Hippocampal formation (tissue), 2 donors: Measurements from ENCODE around the gene CCDC178.
A peak's percentile ranks its signal among the peaks of the same experiment; 100 is the strongest.
"Not testable (repeated sequence)": the region's sequence is repeated elsewhere in the genome, so short reads cannot be mapped to it uniquely, and the experiment has no call there.

Source experiments
- DNase-seq, 2 donors: peaks; one replicate each; lab custom pipeline; 2025; lab: John Stamatoyannopoulos, UW

CCDC178 gene

DNA sequence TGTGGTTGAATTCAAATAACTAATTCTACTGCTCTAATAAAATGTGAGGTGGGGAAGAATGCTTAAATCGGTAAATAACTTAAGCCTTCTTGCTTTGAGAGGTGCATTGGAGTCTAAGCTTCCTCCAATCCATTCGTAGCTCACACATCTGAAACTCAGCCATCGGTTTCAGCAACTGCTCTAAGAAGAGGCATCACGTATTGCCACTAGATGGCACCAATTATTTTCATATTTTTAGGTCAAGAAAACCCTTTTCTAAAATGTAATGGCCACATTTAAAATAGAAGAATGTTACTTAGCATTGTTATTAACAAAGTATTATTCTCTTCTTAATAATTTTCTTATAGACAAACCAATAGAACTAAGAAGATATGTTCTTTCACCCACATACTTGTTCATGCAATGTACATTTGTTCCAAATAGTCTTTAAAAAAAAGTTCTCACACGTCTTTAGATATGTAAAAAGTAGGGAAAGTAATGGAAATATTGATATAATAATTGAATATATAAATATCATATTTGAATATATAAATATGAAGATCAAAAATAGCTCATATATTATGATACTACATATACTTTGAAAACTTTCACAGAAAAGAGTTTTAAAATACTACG lies 229.8 kb downstream of the CCDC178 start:
- peak in 1 of 2 donors; percentile 9 for DNase-seq

DNA sequence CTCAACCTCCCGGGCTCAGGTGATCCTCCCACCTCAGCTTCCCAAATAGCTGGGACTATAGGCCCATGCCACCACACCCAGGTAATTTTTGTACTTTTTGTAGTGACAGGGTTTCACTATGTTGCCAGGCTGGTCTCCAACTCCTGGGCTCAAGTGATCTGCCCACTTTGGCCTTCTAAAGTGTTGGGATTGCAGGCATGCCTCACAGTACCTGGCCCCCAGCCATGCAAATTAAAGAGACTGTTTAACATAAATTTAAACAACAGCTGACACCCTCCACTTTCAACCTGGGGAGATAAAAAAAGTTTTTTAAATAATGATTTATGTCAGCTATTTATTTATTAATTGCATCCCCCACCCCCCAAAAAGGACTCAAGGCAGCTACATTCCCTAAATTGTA lies 234.7 kb downstream of the CCDC178 start:
- no peak for DNase-seq

DNA sequence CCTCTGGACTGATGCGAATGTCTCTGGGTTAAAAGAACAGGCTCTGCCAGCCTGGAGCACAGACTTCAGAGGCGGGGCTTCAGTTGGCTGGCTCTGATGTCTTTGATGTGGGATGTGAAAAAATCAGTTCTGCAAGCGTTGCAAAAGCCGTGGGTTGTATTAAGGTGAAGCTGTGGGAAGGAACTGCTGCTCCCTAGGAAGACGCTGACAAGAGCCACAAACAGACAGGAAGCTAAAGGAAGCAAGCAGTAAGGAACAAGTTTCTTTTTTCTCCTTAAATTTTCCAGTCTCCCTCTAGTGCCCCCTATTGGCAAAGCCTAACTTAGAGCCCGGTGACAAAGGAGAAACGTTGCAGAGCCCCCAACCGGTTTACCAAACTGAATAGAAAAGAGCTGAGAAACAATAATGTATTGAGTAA lies 239.0 kb downstream of the CCDC178 start:
- peak in 1 of 2 donors; percentile 27 for DNase-seq

DNA sequence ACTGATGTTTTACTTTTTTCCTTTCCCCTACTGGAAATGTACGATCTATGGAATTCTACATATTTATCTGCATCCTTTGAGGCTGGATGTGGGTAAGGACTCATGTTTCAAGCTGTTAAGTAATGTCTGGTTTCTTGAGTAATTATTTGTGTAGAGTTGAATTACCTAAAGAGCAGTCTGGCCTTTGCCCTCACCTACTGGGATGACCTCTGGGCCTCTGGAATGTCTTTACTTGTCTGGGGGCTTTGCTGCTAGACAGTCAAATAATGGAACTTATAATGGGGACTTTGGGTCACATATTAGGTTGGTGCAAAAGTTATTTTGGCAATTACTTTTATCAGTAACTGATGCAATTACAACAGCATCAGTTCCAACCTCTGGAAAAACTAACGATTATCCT lies 244.7 kb downstream of the CCDC178 start:
- no peak for DNase-seq

DNA sequence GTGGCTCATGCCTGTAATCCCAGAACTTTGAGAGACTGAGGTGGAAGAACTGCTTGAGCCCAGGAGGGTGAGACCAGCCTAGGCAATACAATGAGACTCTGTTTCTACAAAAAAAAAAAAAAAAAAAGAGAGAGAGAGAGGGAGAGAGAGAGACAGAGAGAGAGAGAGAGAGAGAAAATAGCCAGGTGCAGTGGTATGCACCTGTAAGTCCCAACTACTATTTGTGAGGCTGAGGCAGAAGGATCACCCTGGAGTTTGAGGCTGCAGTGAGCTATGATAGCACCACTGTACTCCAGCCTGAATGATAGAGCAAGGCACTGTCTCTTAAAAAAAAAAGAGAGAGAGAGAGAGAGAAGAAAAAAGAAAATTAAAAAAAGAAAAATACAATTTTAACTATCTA lies 245.7 kb downstream of the CCDC178 start:
- DNase-seq: no peak

DNA sequence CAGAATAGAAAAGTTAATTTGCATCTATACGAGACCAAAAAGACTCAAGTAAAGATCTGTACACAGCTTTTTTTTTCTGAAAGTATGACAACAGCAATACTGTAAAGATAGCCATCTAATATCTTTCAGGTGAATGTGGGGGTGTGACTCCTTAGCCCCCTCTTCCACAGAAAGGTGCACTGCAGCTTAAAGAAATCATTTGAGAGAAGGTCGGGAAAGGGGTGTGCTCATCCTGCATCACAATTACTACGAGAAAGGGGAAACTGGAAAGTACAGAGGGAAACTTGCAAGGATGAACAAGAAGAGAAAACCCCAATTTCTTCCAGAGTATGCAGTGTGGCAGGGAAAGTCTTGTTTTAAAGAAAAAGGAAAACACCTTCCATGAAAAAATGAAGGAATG lies 255.6 kb downstream of the CCDC178 start:
- no peak for DNase-seq

DNA sequence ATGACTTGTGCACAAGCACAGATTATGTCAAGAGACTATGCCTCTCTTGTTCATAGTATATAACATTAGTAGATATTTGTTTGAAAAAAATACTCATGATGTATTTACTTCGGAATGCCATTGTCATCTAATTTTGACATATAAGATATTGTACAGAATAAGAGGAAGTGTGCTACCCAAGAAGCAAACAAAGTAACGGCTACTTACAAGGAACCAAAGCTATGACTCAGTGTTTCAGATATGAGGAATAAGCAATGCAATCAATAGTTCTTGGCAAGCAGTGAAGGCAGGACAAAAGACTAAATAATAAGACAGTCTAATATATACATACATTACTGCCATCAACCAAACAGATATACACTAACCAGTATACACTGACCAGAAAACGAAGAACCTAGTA lies 256.3 kb downstream of the CCDC178 start:
- DNase-seq: no peak

DNA sequence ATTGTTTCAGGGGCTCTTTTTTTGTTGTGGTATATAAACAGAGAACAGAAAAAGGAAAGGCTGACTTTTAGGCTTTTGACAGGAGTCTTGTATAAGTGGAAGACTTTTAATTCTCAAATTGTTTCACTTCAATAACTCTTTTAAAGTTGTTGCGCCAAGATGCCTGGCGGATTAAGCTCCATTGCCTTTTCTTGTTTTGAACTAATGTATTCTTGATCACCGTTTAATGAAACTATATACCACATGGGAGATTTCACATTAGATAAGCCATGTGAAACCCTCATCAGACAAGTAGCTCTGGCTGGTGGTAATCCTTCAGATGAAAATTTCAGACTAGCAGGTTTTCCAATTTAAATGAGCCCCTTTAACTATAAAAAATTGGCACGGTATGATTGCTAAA lies 257.4 kb downstream of the CCDC178 start:
- no peak for DNase-seq

DNA sequence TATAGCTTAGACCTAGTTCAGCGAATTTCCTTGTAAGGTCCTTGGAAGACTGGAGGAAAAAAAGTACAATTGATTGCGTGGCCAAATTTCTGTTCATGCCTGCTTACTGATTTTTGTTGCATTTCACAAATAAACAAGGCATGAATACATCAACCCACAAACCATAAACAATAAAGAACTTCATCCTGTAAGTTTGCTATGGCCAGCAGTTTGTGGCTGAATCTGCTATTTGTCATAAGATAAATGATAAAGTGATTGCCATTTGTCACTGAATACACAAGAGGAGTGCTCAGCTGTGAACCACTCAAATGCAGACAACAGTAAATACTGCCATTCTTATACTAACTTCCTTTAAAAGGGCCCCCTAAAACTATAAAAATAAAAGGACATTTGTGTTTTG lies 259.5 kb downstream of the CCDC178 start:
- DNase-seq: no peak

DNA sequence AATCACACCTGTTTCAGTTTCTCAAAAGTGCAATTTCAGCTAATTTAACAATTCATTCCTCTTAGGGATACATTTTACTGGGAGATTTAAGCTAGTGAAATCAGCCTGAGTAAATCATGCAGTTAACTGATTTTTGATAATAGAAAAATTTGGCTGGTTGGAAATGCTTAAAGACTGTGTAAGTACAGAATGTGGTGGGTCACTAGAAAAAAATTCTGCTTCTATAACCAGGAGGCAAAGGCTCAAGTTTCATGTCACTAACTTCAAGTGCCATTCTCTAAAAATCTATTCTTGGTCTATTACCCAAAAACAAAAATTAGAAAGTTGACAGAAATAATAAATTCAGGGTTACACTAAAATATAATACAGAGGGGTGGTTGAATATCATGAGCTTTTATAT lies 271.3 kb downstream of the CCDC178 start:
- no peak for DNase-seq

DNA sequence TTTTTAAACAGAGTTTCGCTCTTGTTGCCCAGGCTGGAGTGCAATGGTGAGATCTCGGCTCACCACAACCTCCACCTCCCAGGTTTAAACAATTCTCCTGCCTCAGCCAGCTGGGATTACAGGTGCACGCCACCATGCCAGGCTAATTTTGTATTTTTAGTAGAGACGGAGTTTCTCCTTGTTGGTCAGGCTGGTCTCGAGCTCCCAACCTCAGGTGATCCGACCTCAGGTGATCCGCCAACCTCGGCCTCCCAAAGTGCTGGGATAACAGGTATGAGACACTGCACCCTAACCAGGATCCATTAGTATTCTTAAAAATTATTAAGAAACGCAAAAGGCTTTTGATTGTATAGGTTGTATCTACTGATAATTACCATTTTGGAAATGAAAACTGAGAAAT lies 276.4 kb downstream of the CCDC178 start:
- DNase-seq: not testable (repeated sequence)

DNA sequence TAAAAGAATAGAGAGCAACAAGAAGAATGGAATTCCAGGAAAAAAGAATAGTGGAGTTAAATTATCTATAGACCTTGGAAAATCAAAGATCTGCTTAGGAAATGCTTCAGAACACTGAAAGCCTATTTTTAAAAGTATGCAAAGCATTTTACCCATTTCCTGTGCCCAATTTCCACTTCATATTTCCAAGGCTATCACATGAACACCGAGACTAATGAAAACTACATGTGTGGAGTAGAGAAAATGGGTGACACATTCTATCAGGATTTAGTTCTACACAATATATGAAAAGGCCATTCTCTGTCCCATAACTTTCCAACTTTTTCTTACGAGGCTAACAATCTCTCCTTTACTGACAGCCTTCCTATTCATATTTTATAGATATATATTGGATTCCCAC lies 279.4 kb downstream of the CCDC178 start:
- no peak for DNase-seq

DNA sequence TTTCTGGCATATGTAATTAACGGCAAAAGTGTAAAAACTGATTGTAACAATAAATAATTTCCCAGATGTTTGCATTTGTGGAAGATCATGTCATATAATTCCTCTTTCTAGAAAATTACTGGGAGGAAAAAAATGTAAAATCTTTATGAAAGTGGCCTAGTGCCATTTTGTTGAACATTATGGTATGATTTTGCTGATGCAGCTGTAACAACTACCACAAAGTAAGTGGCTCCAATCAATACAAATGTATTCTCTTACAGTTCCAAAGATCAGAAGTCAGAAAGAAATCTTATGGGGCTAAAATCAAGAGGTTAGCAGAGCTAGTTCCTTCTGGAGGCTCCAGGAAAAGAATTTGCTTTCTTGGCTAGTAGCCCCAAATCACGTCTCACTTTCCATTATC lies 281.4 kb downstream of the CCDC178 start:
- DNase-seq: no peak

DNA sequence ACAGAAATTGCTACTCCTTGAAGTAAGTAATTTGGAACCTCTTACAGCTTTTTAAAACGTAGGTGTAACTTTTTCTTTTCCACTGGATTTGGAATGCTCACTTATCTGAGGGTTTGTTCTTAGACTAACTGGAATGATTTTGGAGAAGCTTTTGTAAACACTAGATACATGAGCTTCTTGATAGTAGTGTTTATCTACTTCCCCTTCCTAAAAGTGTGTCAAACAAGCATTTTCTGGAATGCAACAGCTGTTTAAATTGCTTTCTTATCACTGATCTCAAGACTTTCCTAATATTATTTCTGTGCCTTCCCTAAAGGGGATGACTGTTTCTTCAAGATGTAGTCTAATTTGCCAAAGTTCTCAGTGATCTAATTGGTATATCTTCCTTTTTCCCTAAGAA lies 282.6 kb downstream of the CCDC178 start:
- DNase-seq: no peak

DNA sequence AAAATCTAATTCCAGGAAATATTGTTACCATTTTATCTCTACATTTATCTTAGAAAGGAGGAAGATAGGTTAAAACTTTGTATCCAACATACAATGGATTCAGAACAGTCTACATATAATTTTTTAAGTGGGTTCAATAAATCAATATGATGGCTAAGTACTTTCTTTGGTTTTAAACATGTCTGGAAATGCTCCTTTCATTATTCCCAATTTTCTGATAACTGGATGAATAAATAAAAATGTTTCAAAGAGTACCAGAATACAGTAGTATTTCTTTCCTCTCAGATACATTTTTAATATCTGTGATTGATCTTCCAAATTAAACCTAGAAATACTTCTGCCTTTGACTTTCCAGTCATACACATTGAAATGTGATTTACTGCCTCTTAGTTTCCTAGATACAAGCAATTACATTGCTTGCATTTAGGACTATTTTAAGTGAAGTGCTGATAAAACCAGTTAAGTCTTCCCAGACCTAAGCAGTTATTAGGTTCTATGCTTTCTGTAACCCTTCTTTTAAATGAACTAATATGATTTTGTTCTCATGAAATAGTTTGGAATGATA lies 283.5 kb downstream of the CCDC178 start:
- no peak for DNase-seq

DNA sequence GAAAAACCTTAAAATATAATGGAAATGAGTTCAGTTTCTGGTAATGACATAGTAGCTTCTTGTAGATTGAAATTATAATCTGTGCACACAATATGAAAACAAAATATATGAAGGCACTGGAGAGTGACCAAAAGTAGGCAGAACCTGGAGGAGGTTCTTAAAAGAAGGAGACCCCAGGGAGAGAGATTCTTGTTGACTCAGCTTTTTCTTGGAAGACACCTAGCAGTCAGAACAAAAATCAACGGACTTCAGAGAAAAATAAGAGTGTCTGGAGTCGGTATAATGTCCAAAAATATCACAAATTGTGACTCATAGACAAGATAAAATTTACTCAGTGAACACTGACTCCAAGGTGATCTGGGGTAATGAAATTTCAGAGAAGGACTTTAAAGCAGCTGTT lies 286.5 kb downstream of the CCDC178 start:
- DNase-seq: no peak

DNA sequence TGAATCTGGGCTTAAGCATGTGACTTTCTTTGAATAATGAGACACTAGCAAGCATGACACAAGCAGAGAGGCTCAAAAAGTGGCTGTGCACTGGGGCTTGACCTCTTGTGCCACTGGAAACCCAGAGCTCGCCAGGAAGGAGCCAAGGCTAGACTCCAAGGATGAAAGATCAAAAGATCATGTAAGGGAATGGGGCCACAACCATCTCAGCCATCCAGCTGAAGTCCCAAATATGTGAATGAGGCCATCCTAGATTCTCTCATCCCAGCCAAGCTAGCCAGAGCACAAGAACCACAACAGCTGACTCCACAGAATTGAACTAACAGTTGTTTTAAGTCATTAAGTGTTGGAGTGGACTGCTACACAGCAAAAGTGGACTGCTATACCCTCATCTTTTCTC lies 288.1 kb downstream of the CCDC178 start:
- no peak for DNase-seq

DNA sequence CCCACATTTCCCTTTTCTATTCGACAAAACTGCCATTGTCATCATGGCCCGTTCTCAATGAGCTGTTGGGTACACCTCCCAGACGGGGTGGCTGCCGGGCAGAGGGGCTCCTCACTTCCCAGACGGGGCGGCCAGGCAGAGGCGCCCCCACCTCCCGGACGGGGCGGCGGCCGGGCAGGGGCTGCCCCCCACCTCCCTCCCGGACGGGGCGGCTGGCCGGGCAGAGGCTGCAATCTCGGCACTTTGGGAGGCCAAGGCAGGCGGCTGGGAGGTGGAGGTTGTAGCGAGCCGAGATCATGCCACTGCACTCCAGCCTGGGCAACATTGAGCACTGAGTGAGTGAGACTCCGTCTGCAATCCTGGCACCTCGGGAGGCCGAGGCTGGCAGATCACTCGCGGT lies 292.7 kb downstream of the CCDC178 start:
- DNase-seq: not testable (repeated sequence)

DNA sequence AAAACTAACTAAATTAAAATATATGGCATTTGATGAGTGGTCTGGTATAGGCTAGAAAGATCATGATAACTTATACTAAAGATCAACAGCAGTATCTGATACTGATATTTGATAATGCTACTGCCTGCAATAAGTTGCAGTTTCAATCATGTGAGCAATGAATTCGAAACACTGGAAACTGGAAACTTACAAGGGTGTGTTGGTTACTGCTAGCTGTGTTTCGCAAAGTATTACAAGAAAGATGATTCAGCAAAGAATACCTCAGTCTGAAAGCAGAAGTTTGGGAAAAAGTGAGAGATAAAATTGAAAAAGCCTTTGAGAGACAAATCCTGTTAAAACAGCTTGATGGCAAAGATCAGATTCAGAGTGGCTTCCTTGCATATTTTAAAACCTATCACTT lies 294.5 kb downstream of the CCDC178 start:
- no peak for DNase-seq

DNA sequence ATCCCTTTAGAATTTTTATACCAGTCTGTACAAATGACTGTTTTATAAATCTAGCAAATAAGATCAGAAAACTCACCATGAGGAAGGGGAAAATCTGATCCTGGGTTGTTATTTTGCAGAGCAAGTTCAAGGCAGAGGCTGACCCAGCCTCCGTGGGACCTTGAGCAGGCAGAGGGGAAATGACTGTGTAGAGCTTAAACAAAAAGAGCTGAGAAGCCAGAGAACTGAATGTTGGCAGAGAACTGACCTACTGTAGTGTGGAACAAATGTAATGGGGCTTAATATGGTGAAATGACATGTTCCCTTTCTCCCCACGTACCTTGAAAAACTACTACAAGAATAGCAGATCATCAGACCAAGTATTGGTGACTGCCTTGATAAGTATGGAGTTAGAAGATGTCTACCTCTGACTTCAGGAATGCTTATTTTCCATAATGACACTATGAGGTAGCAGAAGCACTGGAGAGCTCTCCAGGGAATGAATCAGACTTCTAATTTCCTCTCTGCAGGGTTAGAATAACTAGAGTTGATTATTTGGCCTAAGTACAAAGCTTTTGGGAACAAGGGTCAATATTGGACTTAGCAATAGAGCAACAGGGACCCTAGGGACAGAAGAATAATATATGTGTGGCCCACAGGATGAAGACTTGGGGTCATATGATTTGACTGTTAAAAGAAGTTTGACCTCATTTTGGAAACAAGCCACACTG lies 304.4 kb downstream of the CCDC178 start:
- no peak for DNase-seq

DNA sequence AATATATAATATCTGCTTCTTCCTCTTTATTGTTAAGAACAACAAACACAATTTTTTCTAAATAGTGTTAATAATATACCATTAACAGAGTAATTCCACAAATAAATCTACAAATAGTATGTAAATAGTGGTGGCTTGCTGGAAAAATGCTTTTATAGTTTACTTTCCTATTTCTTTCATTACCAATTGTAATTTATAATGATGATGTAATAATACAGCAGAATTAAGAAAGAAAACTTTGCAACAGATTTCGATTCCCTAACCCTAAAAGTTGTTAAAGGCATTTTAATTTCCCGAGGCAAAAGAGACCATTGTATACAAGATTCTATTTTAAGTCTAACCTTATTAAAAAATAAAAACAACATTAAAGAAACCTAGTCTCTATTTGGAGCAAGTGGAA lies 307.9 kb downstream of the CCDC178 start:
- DNase-seq: no peak

DNA sequence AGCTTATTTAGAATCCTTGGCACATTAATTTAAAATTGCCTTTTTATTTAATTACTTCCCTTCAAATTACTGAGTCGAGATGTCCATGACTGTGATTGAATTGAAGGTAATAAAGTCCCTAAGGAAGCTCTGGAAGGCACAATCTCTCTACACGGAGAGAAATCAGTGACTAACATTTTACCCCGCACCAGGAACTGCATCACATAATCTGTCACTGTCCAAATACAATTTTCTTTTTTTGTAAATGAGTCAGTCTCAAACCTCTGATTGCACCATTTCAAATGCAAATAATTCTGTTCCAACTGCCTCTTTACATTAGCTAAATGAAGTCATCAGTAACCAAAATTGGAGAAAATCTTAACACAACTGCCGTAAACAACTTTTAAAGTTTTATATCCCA lies 311.9 kb downstream of the CCDC178 start:
- DNase-seq: no peak

DNA sequence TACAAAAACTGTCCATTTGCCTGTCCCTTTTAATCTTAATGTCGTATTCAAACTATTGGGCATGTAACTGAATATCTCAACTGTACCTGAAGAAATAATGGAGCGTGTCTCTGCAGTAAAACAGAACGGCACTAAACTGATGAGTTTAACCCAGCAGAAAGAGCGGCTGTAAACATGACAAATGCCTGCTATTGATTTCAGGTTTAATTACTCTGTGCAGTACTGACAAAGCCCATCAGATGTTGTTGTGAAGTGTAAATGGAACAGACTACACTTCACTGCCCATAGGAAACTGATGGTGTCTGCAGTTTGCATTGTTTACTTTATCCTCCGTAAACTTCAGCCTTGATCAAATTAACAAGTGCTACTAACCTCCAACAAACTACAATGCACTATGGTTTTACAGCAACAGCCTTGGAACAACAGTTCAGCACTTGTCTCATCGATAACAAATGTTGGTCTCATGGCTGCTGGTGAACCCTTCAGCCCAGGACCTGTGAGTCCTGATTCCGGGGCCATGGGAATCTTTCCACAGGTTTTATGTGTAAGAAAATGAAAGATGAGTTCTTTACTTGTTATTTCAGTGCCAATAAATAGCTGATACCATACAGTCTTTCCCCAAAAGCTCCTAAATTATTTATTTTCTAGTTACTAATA lies 316.5 kb downstream of the CCDC178 start:
- no peak for DNase-seq
